ENCODE data around the gene ZNF519. TPM values are rescaled to one million over a fixed set of nuclear protein-coding genes. Genes with fewer than 3 reads are reported as not detected.

Gene ZNF519
- total and polyA plus RNA-seq, 2 donors (not counting 1 experiment from before 2014, with no cell fraction given) = 5.4 to 19.5 TPM

- Mint-ChIP-seq H3K27ac (no peak overlapping the region), H3K4me3 (no peak overlapping the region), H3K9me3 (ENCODE audit: insufficient read depth) (peaks cover 20% of the 10 kb centered on the region), H3K27me3 (no peaks in the 10 kb centered on the region), H3K4me1 (no peaks in the 10 kb centered on the region)
- WGBS (ENCODE audit: insufficient coverage) = no CpG with 5 or more reads among the region's 5 CpGs
- POLR2A ChIA-PET = no interaction called here
- Histone ChIP-seq H3K27me3 (replicated peaks in 1 of 4; ENCODE audit: control extremely low read depth in 1 of 4, control insufficient read depth in 3 of 4, insufficient read depth in 4 of 4, low read length in 3 of 4) (no peaks in the 10 kb centered on the region), H4K20me1 (ENCODE audit: control insufficient read depth, insufficient read depth, low read length, poor library complexity, severe bottlenecking) (no peaks in the 10 kb centered on the region), H3K4me1 (ENCODE audit: control insufficient read depth in 2 of 2, insufficient read depth in 2 of 2, low read length in 2 of 2) (no peaks in the 10 kb centered on the region), H3K9ac (ENCODE audit: low read length) (no peak overlapping the region), H3K36me3 (replicated peaks in 1 of 2; ENCODE audit: control extremely low read depth in 1 of 2, control insufficient read depth in 1 of 2, extremely low read depth in 1 of 2, insufficient read depth in 2 of 2, low read length in 1 of 2) (peaks cover 0 to 1% of the 10 kb centered on the region in 2 experiments), H2AFZ (ENCODE audit: insufficient read depth, low read depth, low read length, poor library complexity, severe bottlenecking) (no peak overlapping the region), H3K4me3 (ENCODE audit: control extremely low read depth in 1 of 5, extremely low read depth in 1 of 5, insufficient read depth in 1 of 5, low read depth in 2 of 5, low read length in 4 of 5) (no peak overlapping the region), H3K27ac (ENCODE audit: low read length in 2 of 2) (no peak overlapping the region), H3K4me2 (replicated peaks; ENCODE audit: low read depth, low read length, poor library complexity, severe bottlenecking) (no peak overlapping the region), H3K79me2 (ENCODE audit: control insufficient read depth, insufficient read depth, low read length) (peaks cover 13% of the 10 kb centered on the region), H3K9me3 (ENCODE audit: control extremely low read depth in 1 of 3, control insufficient read depth in 2 of 3, insufficient read depth in 1 of 3, low read length in 2 of 3) (peaks cover 6 to 43% (median 19%) of the 10 kb centered on the region in 3 donors)
- TF ChIP-seq CTCF (IDR thresholded peaks at IDR 0.05) = no peak
- CTCF ChIA-PET = interaction anchor here (0.6 kb wide), 1 partner anchor 142 kb away, joined by 3 read pairs; no protein-coding TSS in a partner anchor
- ATAC-seq (ENCODE audit: low read depth) (no peak), DNase-seq (no peak)
- intact Hi-C loops (cut with micrococcal nuclease) = no loop called here
These were observed 27.1 kb downstream of the ZNF519 start for GRCh38 chr18:14104906-14105748.

GRCh38 chr18:14104201-14104600 is 28.0 kb downstream of the ZNF519 start:
- no CpG with 5 or more reads among the region's 2 CpGs for WGBS (ENCODE audit: insufficient coverage)
- Histone ChIP-seq H4K20me1 (ENCODE audit: control insufficient read depth, insufficient read depth, low read length, poor library complexity, severe bottlenecking) (no peaks in the 10 kb centered on the region), H3K9ac (ENCODE audit: low read length) (no peak overlapping the region), H3K4me1 (ENCODE audit: control insufficient read depth in 2 of 2, insufficient read depth in 2 of 2, low read length in 2 of 2) (no peaks in the 10 kb centered on the region), H2AFZ (ENCODE audit: insufficient read depth, low read depth, low read length, poor library complexity, severe bottlenecking) (no peak overlapping the region), H3K4me2 (replicated peaks; ENCODE audit: low read depth, low read length, poor library complexity, severe bottlenecking) (no peak overlapping the region), H3K79me2 (ENCODE audit: control insufficient read depth, insufficient read depth, low read length) (peaks cover 12% of the 10 kb centered on the region), H3K4me3 (ENCODE audit: control extremely low read depth in 1 of 5, extremely low read depth in 1 of 5, insufficient read depth in 1 of 5, low read depth in 2 of 5, low read length in 4 of 5) (no peak overlapping the region), H3K36me3 (replicated peaks in 1 of 2; ENCODE audit: control extremely low read depth in 1 of 2, control insufficient read depth in 1 of 2, extremely low read depth in 1 of 2, insufficient read depth in 2 of 2, low read length in 1 of 2) (peaks cover 0 to 1% of the 10 kb centered on the region in 2 experiments), H3K27ac (ENCODE audit: low read length in 2 of 2) (no peak overlapping the region), H3K27me3 (replicated peaks in 1 of 4; ENCODE audit: control extremely low read depth in 1 of 4, control insufficient read depth in 3 of 4, insufficient read depth in 4 of 4, low read length in 3 of 4) (no peaks in the 10 kb centered on the region), H3K9me3 (ENCODE audit: control extremely low read depth in 1 of 3, control insufficient read depth in 2 of 3, insufficient read depth in 1 of 3, low read length in 2 of 3) (peaks cover 6 to 37% (median 19%) of the 10 kb centered on the region in 3 donors)
- H3K27me3 Mint-ChIP-seq = no peaks in the 10 kb centered on the region
- TF ChIP-seq CTCF (IDR thresholded peaks at IDR 0.05) (no peak), EZH2 (IDR thresholded peaks at IDR 0.05; ENCODE audit: borderline replicate concordance, insufficient read depth, low read depth, low read length, poor library complexity, severe bottlenecking) (no peak)
- intact Hi-C loops (cut with micrococcal nuclease) = no loop called here
- DNase-seq (no peak), ATAC-seq (ENCODE audit: low read depth) (no peak)
- POLR2A ChIA-PET = no interaction called here
- no peak overlapping the region for H3K27ac Mint-ChIP-seq
- CTCF ChIA-PET = no interaction called here
- peaks cover 20% of the 10 kb centered on the region for H3K9me3 Mint-ChIP-seq (ENCODE audit: insufficient read depth)
- no peak overlapping the region for H3K4me3 Mint-ChIP-seq
- no peaks in the 10 kb centered on the region for H3K4me1 Mint-ChIP-seq
